Progenitor cell of endocrine pancreas (in vitro differentiated cells): ENCODE results near the gene SOX5. TPM values are rescaled to one million over a fixed set of nuclear protein-coding genes. Genes with fewer than 3 reads are reported as not detected.
A peak's percentile ranks its signal among the peaks of the same experiment; 100 is the strongest.

Experiments
- DNase-seq: peaks from one replicate; pipeline ENCODE4 v3.0.0; 2021; ENCODE audit warnings: low spot score; ENCODE audit not compliant: unreplicated experiment
- H3K27ac Mint-ChIP-seq: 2 replicates; pipeline ENCODE4 v1.8.0; 2021; ENCODE audit warnings: mild to moderate bottlenecking, moderate library complexity, mixed read lengths
- H3K27me3 Mint-ChIP-seq: 2 replicates; pipeline ENCODE4 v1.8.0; 2021; ENCODE audit warnings: mixed read lengths
- H3K36me3 Mint-ChIP-seq: 2 replicates; pipeline ENCODE4 v1.8.0; 2022; ENCODE audit warnings: mixed read lengths; ENCODE audit not compliant: insufficient read depth
- H3K4me1 Mint-ChIP-seq: 2 replicates; pipeline ENCODE4 v1.8.0; 2021; ENCODE audit warnings: low read depth, mixed read lengths
- H3K4me3 Mint-ChIP-seq: 2 replicates; pipeline ENCODE4 v1.8.0; 2021; ENCODE audit warnings: low read depth, mild to moderate bottlenecking, moderate library complexity, mixed read lengths
- H3K9me3 Mint-ChIP-seq: 2 replicates; pipeline ENCODE4 v1.8.0; 2021; ENCODE audit warnings: low read depth, mixed read lengths
- CTCF ChIP-seq: fragments of 200-600 bp; sonication (generic); IDR thresholded peaks from one replicate; pipeline ENCODE4 v1.5.0; 2021; ENCODE audit warnings: antibody characterized with exemption, mild to moderate bottlenecking; ENCODE audit not compliant: unreplicated experiment
- total RNA-seq: library from RNA; stranded (reverse); gene quantifications from 2 replicates; pipeline ENCODE4 v1.2.1, GENCODE V29; 2021

The SOX5 gene
- total RNA-seq, 1 donor from 2014 or later: 56.9 TPM

DNA sequence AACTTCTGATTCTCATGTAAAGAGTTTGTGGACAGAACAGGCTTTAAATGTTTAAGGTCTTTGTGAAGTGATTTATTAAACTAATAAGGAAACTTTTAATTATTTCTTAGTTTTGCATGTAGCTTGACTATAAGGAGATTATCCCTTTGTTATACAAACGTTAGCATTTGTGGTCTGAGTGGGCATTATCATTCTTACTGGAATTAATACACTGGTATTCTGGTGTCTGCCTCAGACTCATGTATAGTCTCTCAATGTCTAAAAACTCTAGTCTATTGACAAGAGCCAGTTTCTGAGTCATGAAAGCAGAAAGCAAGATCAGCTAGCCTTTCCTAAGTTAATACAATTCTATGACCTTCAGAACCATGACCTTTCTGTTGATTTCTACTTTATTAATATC is 51.3 kb downstream of the SOX5 start:
- Mint-ChIP-seq H3K4me3 (no peak overlapping the region), H3K27ac (no peak overlapping the region), H3K4me1 (peaks cover 19% of the 10 kb centered on the region), H3K27me3 (no peaks in the 10 kb centered on the region), H3K36me3 (peaks cover 18% of the 10 kb centered on the region), H3K9me3 (peaks cover 13% of the 10 kb centered on the region)
- DNase-seq: no peak
- TF ChIP-seq CTCF: no peak

- Mint-ChIP-seq H3K36me3 (peaks cover 18% of the 10 kb centered on the region), H3K4me3 (peak overlapping the region; percentile 22), H3K4me1 (peaks cover 19% of the 10 kb centered on the region), H3K27me3 (no peaks in the 10 kb centered on the region), H3K9me3 (peaks cover 6% of the 10 kb centered on the region), H3K27ac (peak overlapping the region; percentile 93)
- DNase-seq: no peak
- no peak for TF ChIP-seq CTCF
These were observed 53.7 kb downstream of the SOX5 start for GRCh38 chr12:23895792-23896218.

- H3K4me1 Mint-ChIP-seq: peaks cover 27% of the 10 kb centered on the region
- H3K36me3 Mint-ChIP-seq: peaks cover 21% of the 10 kb centered on the region
- no peak overlapping the region for H3K27ac Mint-ChIP-seq
- H3K4me3 Mint-ChIP-seq: no peak overlapping the region
- peaks cover 4% of the 10 kb centered on the region for H3K9me3 Mint-ChIP-seq
- no peaks in the 10 kb centered on the region for H3K27me3 Mint-ChIP-seq
- DNase-seq: no peak
- no peak for TF ChIP-seq CTCF
These were observed 55.9 kb downstream of the SOX5 start for GRCh38 chr12:23893611-23894010.

- Mint-ChIP-seq H3K4me3 (no peak overlapping the region), H3K27me3 (no peaks in the 10 kb centered on the region), H3K4me1 (peaks cover 24% of the 10 kb centered on the region), H3K27ac (no peak overlapping the region), H3K9me3 (peaks cover 4% of the 10 kb centered on the region), H3K36me3 (peaks cover 23% of the 10 kb centered on the region)
- no peak for DNase-seq
- TF ChIP-seq CTCF: no peak
These were observed 58.4 kb downstream of the SOX5 start for GRCh38 chr12:23891115-23891514.

DNA sequence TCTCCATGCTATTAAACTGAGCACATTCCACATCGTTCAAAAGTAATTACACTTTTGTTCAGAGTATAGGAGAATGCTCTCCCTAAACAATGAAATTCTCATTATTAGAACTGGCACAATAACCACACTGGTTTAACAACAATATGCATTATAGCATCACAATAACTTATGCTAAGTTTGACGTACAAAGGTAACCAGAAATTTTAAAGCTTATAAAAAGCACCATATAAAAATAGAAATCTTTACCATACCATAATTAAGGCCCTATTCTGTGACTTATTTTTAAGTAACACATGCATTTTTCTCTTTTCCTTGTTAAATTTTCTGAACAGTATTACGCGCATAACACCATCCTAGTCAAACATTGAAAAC is 60.4 kb downstream of the SOX5 start:
- DNase-seq: no peak
- Mint-ChIP-seq H3K4me1 (peaks cover 26% of the 10 kb centered on the region), H3K27ac (peak overlapping the region; percentile 11), H3K4me3 (no peak overlapping the region), H3K27me3 (no peaks in the 10 kb centered on the region), H3K36me3 (peaks cover 16% of the 10 kb centered on the region), H3K9me3 (peaks cover 4% of the 10 kb centered on the region)
- TF ChIP-seq CTCF: no peak
